ENCODE results near the gene ABLIM1. TPM values are rescaled to one million over a fixed set of nuclear protein-coding genes. Genes with fewer than 3 reads are reported as not detected.

Gene ABLIM1
- total RNA-seq, 1 donor from 2014 or later: 87.7 TPM

GRCh38 chr10:114687459-114687858 lies 29.4 kb upstream of the ABLIM1 start:
- H3K36me3 ChIP-seq: no peaks in the 10 kb centered on the region
- H3K27me3 ChIP-seq: no peaks in the 10 kb centered on the region
- DNase-seq (ENCODE audit: low spot score in 2 of 2): no peak
- H3K4me1 ChIP-seq: peaks cover 0 to 19% of the 10 kb centered on the region in 2 donors
- no peaks in the 10 kb centered on the region for H3K9me3 ChIP-seq
- intact Hi-C loops (cut with DNase I): no loop called here
- TF ChIP-seq CTCF (IDR thresholded peaks at IDR 0.05): no peak
- no peak overlapping the region for H3K27ac ChIP-seq
- H3K4me3 ChIP-seq: no peak overlapping the region

DNA sequence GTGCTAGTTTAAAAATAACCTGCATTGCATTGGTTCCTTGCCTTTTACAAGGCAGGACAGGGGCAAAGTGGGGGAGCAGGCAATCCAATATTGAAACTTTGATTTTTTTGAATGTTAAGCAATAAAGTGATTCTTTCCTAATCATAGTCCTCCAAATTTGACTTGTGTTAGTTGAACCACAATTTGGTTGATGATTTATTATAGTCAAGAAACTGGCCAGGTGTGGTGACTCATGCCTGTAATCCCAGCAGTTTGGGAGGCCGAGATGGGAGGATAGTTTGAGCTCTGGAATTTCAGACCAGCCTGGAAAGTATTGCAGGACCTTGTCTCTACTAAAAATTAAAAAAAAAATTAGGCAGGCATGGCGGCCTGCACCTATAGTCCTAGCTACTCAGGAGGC lies 27.9 kb upstream of the ABLIM1 start:
- no peak for TF ChIP-seq CTCF (IDR thresholded peaks at IDR 0.05)
- peak overlapping the region; percentile 64 to 76 for H3K27ac ChIP-seq
- intact Hi-C loops (cut with DNase I): no loop called here
- peaks cover 0 to 19% of the 10 kb centered on the region in 2 donors for H3K4me1 ChIP-seq
- H3K4me3 ChIP-seq: no peak overlapping the region
- no peaks in the 10 kb centered on the region for H3K27me3 ChIP-seq
- DNase-seq (ENCODE audit: low spot score in 2 of 2): no peak
- no peaks in the 10 kb centered on the region for H3K9me3 ChIP-seq
- no peaks in the 10 kb centered on the region for H3K36me3 ChIP-seq

DNA sequence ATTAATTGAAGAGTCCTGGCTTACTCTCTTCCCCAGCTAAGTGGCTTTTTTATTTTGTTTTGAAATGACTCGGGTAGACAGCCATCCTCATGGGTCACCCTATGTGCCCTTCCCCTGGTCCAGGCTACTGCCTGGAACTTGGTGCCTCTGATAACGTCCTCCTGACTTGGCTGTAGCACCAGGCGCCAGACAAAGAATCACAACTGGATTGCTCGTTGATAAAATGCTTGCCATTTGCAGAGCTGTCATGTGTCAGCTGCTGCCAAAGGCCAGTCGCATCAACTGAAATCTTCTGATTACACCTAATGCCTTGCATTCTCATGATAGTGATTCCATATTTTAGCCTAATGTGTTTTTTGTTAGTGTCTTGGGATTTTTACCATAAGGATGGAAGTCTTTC lies 27.4 kb upstream of the ABLIM1 start:
- peak overlapping the region; percentile 64 to 76 for H3K27ac ChIP-seq
- intact Hi-C loops (cut with DNase I): no loop called here

GRCh38 chr10:114684822-114685209 lies 26.7 kb upstream of the ABLIM1 start:
- no peak for DNase-seq (ENCODE audit: low spot score in 2 of 2)
- peak overlapping the region; percentile 64 to 76 for H3K27ac ChIP-seq
- no peak for TF ChIP-seq CTCF (IDR thresholded peaks at IDR 0.05)
- intact Hi-C loops (cut with DNase I): no loop called here
- no peaks in the 10 kb centered on the region for H3K36me3 ChIP-seq
- no peaks in the 10 kb centered on the region for H3K27me3 ChIP-seq
- H3K4me3 ChIP-seq: peak overlapping the region in 1 of 2 donors; percentile 51
- H3K4me1 ChIP-seq: peaks cover 0 to 19% of the 10 kb centered on the region in 2 donors
- no peaks in the 10 kb centered on the region for H3K9me3 ChIP-seq

More for the DNA sequence above, 27.4 kb upstream of the ABLIM1 start:
- H3K27me3 ChIP-seq: no peaks in the 10 kb centered on the region
- no peak overlapping the region for H3K4me3 ChIP-seq
- H3K36me3 ChIP-seq: no peaks in the 10 kb centered on the region
- no peak for DNase-seq (ENCODE audit: low spot score in 2 of 2)
- TF ChIP-seq CTCF (IDR thresholded peaks at IDR 0.05): no peak
- peaks cover 0 to 19% of the 10 kb centered on the region in 2 donors for H3K4me1 ChIP-seq
- no peaks in the 10 kb centered on the region for H3K9me3 ChIP-seq

DNA sequence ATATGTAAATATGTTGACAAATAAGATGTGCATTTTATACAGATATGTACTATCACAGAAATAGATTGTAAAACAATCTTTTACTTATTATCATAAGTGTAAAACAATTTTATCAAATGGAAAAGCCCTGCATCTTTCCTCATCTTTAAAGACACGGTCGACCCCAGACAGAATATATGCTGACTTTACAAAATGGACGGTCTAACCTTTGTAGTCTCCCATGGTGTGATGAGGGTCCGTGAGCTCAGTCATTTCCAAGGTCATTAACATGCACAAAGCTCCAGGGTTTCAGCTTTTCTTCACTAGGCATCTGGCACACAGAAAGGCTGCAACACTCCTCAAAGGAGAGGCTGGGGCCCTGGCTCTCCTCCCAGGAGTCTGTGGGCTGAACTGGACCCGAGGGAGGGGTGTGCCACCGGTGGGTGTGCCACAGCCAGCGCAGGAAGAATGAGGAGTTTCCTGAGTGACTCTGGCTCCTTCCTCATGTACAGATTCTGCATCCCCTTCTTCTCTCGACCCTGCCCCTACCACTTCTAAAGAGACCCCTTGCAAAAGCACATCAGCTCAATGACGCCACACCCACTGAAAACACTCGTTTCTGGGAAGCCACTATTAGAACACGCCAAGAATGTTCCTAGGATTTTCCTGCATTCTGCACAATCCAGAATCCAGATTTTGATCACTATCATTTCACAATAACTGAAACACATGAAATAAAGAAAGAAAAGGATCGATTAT lies 26.2 kb upstream of the ABLIM1 start:
- H3K4me1 ChIP-seq: peaks cover 0 to 19% of the 10 kb centered on the region in 2 donors
- peak in 1 of 2 donors; percentile 67 for DNase-seq (ENCODE audit: low spot score in 2 of 2)
- no peaks in the 10 kb centered on the region for H3K36me3 ChIP-seq
- no peaks in the 10 kb centered on the region for H3K27me3 ChIP-seq
- peak overlapping the region; percentile 64 to 76 for H3K27ac ChIP-seq
- no peak for TF ChIP-seq CTCF (IDR thresholded peaks at IDR 0.05)
- intact Hi-C loops (cut with DNase I): no loop called here
- peak overlapping the region in 1 of 2 donors; percentile 51 for H3K4me3 ChIP-seq
- H3K9me3 ChIP-seq: no peaks in the 10 kb centered on the region

All from ascending aorta (tissue), 2 donors.